DMS79 (cell line): ENCODE measurements around the gene ARHGAP42.

ENCODE experiments used
- DNase-seq: peaks from one replicate; lab custom pipeline; 2025; lab: John Stamatoyannopoulos, UW

ARHGAP42 gene

DNA sequence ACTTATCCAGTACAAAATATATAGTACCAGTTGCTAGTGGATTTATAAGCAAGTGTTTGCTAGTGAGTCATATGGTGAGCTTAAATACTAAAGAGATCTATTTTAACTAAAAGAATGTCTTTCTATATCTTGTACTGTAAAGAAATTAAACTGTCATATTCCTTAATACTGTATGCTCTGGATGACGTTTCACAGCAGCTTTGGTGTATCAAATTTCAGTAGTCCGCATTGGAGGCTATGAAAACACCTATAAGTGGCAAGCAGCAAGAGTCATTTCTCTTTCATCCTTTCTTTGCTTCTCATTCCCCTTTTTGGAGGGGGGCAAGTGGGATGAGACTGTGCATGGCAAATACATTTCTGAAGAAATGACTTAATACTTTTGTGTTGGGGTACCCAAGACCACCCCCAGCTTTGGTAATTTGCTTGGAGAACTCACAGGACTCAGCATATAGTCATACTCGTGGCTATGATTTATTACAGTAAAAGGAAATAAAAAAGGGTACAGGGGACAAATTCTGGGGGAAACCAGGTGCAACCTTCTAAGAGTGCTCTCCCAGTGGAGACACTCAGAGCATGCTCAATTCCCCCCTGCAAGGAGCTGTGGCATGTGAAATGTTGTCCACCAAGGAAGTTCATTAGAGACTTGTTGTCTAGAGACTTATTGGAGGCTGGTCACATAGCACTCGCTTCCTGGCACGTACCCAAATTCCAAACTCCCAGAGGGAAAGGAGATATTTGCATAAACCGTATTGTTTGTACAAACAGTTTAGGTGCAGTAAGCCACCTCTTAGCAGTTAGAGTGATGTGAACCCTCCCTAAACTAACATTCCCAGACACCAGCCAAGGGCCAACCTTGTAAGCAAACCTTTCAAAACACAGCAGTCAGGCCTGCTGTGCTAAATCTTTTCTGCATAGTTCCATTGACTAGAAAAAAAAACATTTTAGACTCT is 231.7 kb downstream of the ARHGAP42 start:
- no peak for DNase-seq

DNA sequence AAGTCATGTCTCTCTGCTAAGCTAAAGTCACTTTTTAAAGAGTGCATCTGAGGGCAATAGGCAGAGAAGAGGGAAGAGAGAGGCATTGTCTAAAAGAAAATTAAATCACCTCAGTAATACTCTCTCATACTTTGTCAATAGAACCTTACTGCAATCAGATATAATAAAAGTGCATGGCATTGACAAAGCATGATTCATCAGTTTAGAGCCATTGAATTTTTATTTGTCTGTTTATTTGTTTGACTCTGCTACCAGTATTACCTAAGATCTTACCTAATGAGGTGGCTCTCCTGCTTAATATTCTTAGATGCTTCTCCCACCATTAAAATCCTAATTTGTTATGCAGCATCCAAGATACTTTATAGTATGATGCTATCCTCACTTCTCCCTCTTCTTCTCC is 233.5 kb downstream of the ARHGAP42 start:
- no peak for DNase-seq

DNA sequence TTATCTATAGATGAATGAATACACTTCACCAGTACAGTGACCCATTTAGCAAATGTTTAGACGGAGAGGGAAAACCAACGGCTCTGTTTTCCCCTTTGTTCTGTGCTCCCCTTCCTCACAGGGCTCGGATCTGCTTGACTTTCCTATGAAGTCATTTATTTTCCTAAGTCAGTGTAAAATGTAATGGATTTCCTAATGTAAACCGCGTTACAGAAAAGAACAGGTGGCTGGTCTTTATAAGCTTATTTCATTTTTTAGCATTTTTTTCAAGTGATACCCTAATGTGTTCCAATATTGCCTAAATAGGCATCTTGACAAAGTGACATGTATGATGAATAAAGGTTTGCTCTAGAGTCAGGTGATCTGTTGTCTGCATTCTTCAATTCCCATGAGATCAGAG is 235.0 kb downstream of the ARHGAP42 start:
- no peak for DNase-seq

DNA sequence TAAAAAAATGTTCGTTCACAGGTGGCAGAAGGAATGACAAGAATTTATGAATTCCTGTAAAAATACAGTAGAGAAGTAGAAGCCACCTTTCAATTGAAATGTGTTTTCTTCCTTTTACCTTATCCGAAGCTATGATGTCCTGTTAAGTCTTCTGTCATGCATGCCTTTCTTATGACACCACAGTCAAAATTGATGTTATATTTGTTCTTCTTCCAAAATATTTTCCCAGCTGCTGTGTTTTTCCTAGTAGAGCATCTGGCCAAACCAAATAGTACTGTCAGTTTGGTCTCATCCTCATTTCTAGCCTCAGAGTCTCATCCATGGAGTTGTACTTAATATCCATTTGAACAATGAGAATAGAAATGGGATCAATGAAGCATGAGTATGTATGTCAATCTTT is 236.5 kb downstream of the ARHGAP42 start:
- no peak for DNase-seq

DNA sequence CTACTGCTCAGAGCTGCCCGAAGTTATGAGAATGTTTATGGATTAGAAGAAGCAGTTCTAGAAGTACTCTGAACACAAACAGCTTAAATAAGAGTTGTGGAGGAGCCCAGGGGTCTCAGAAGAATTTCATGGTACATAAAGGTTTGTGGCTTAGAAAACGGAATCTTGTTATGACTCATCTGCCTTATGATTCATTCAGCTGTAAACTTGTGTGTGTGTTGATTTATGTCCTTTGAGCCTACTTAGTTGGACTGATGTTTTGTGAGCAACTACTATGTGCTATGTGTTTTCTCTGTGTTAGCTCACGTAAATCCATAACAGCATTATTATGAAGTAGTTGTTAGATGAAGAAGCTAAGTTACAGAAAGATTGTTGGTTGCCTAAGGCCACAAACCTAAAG is 238.8 kb downstream of the ARHGAP42 start:
- no peak for DNase-seq

DNA sequence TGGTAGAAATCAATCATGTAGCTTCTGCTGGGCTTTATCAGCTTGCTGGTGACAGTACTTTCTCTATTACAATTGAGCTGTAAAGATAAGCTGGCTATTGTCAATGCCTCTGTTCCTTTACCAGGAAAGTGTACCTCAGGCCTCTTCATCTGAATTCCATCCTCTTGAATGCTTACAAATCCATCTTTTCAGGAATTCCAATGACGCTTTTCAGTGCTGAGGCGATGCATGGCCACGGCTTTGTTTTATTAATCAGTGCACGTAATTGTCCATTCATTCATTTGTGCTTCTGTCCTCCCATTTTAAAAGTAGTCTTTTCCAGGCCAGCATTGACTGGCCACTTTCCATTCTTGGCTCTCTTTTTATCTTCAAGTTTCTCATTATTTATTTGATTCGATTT is 240.5 kb downstream of the ARHGAP42 start:
- no peak for DNase-seq

DNA sequence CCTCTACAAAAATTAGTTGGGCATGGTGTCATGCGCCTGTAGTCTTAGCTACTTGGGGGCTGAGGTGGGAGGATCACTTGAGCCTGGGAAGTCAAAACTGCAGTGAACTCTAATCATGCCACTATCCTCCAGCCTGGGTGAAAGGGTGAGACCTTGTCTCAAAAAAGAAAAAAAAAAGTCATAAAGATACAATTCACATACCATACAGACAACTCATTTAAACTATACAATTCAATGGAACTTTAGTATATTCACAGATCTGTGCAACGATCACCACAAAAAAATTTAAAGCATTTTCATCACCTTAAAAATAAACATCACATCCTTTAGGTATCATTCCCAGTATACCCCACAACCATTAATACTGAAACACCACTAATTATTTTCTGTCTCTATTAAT is 241.3 kb downstream of the ARHGAP42 start:
- no peak for DNase-seq

DNA sequence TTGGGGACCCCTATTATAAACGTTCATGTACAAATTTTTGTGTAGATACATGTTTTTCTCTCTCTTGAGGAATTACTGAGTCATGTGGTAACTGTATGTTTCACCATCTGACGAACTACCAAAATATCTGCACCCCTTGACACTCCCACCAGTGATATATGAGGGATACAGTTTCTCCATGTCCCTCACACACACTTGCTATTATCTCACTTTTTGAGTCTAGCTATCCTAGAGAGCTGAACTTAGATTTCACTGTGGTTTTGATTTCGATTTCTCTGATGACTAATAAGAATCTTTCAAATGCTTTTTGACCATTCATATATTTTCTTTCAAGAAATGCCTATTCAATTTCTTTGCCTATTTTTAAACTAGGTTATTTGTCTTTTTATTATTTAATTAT is 242.3 kb downstream of the ARHGAP42 start:
- no peak for DNase-seq

DNA sequence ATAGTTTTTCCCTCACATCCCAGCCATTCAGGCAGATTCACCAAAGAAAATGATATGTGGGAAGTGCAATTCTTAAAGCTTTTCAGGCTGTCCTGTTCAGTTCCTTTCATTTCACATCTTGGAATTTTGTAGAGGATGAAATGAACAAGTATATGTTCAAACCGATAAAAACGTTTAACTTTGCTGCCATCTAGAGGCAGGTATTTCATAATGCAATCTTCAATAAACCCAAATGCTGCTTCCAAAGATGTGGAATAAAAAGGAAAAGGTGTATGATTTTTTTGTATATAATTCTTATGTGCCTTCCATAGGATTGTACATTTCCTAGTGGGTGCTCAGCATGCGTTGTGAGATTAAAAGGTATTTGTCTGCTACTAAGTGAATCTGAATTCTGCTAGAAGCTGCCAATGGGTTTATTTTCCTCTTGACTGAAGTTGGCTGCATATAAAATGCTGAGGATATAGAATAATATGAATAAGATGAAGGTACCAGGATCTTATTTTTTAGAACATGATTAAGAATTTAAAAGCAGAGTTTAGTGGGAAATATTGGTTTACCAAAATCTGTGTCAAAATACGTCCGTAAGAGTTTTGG is 243.2 kb downstream of the ARHGAP42 start:
- no peak for DNase-seq

DNA sequence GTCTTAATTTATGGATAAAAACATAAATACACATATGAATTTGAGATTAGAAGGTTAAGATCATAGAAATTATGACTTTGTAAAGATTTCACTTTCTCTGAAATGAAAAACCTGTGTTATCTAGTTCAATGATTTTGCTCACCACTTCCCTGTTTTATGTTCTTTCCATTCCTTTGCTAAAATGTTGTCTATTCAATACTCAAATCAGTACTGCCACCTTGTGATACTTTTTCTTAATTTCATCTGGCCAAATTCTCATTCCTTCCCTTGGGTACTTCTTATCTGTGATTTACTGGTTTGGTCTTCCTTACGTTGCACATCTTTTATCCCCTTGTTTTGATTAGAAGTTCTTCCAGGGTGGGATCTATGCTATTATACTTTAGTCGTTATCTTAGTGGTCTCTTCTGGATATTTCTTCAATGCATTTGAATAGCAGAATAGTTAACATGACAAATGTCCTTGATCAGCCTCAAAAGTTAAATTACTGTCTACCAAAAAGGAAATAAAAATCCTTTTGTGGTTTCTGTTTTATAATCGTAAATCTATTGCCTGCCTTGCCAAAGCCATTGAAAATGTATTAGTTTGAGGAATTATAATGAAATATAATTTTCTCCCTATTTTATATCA is 245.5 kb downstream of the ARHGAP42 start:
- DNase-seq, result no peak

DNA sequence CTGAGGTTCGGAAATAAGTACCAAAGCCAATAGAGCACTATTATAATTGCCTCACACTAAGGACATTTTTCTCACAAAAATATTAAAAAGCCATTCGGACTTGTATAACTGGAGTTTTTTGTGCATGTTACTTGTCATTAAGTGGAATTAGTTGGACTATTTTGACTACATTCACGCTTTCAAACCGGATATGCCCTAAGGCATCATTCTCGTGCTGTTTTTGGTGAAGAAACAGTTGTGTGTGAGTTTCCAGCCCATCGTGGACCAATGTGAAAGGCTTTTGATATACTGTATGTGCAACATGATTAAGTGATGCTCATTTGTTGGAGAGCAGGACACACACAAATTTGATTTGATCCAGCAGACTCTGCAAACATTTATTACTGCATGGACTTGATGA is 249.7 kb downstream of the ARHGAP42 start:
- no peak for DNase-seq

DNA sequence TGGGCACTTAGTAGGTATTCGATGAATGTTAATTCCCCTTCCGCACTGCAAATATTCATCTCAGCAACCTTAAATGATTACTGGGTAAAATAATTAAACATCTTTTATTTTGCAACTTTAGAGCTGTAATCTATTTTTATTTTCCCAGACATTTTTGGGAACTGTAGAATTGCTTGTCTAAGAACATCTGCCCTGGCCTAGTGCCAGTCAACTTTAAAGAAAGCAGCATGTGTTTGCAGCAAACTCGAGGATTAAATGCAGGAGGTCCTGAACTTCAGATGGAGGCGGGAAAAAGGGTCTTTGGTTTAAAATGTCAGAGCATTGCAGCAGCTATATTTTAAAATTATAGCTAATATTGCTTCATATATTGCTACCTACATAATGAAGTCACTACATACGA is 252.5 kb downstream of the ARHGAP42 start:
- DNase-seq, result no peak

DNA sequence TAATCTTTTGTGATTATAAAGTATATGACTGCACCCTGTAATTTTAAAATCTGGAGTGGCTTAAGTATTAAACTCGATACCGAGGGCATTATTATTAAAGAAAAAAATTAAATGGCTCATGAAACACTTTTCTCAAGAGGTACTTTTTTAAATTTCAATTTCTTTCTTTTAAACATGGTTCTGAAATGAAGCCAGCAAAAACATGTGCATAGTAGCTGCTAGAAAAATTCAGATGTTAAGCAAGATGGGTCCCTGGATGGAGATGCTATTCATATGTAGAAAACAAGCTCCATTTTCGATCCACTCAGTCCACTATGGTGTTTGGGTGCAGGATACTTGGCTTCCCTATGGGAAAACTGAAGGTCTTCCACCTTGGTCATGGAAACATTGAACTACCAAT is 253.0 kb downstream of the ARHGAP42 start:
- no peak for DNase-seq

DNA sequence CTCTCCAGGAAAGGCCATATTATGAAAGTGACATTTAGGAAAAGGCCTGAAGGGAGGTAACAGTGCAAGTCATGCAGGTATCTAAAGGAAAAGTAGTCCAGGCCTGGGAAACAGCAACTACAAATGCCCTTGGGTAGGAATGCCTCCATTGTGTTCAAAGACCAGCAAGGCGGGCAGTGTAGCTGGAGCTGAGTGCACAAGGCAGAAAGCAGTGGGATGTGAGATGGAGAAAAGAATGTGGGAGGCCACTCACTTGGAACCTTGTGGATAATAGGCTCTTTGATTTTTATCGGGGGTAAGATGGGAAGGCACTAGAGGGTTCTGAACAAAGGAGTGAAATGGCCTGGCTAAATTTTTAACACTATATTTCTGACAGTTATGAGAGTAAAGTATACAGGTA is 253.9 kb downstream of the ARHGAP42 start:
- DNase-seq, result no peak

DNA sequence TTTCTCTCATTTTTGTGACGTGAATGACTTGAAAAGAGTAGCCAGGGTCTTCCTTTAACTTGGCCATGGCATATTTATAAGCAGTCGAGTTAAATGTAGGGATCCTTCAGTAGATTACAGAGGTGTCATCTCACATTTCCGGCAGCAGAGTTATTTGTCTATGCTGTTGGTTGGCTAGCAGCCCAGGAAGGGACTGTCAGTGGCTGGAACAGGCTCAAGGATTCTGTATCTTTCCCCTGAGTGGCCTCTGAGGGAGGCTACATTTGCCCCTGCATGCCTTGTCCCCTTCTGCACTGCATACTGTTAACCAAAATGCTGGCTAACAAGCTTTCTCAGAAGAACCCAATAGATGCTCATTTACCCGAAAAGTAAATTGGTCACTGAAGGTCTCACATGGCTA is 254.9 kb downstream of the ARHGAP42 start:
- no peak for DNase-seq

DNA sequence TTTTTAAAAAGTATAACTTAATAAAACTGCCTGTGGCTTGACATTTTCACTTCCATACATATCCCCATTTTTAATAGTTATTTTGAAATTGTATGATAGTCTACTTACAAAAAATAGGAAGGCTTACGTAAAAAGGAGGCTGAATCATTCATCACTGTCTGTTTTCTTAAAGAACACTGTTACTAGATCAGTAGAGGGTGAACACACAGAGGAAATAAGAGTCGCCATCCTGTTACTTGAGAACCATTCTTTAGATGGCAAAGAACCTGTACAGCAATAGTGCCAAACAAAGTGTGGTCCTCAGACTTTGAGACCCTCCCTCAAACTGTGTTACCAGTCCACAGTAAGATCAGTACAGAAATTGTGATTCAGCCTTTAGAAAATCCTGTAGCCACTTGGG is 261.8 kb downstream of the ARHGAP42 start:
- no peak for DNase-seq

DNA sequence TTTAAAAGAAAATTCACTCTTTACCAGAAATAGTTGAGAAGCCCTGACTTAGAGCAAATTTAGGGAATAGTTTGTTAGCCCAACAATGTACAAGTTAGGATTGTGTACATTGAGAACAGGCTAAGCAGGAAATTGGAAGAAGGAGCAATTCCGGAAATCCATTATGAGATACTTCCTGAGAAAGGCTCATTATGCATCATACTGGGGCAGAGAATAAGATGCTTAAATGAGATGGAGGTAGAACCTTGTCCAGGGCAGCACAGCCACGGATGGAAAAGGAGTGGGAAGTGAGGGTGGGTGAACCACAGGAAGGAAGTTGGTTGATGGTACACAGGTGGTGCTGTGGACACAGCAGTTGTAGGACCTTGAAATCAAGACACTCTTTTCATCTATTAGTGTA is 262.4 kb downstream of the ARHGAP42 start:
- no peak for DNase-seq

DNA sequence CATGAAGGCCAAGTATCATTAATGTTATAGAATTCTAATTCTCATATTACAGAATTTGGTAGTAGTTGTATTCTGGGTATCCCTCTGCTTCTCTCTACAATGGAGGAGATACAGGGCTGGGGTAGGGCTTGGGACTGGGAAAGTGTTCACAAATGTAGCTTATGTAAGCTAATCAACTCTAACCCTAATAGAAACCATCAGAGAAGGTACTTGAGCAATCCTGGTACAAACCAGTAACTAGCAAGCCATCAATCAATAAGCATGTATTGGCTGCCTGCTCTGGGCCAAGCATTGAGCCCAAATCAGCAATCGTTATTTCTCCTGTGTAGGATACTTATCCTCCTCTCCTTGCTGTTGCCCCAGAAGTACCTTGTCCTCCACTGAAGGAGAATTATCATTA is 268.2 kb downstream of the ARHGAP42 start:
- no peak for DNase-seq

DNA sequence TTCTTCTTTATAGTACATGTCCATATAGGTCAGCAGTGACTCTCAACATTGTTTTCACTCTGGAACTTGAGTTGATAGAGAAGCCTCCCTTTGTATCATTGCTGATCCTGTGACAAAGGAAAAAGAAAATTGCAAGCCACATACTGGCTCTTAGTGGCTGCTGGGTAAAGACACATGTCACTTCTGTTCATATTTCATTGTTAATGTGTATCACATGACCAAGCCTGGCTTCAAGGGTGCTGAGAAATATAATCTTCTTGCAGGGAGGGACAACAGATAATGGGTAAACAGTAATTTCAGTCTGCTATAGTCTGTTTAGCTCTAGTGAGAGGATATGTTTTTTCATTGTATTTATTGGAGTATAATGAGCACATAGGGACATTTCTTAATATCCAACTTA is 269.3 kb downstream of the ARHGAP42 start:
- no peak for DNase-seq

DNA sequence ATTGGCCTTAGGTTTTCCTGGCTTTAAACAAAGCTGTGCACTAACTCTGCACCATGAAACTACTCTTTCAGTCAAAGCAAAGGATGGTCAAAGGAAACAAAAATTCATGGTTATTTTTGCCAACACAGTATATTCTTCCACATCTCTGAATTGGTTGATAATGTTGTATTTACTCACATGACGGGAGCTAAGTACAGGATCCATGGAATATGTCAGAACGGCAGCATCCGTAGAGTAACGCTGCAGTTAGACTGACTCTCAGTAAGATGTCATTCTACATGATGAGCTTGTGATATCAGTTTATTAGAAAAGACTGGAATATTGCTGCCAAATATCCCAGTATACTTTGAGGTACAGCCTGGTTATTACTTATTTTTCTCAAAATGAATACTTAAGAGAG is 270.4 kb downstream of the ARHGAP42 start:
- DNase-seq, result no peak

DNA sequence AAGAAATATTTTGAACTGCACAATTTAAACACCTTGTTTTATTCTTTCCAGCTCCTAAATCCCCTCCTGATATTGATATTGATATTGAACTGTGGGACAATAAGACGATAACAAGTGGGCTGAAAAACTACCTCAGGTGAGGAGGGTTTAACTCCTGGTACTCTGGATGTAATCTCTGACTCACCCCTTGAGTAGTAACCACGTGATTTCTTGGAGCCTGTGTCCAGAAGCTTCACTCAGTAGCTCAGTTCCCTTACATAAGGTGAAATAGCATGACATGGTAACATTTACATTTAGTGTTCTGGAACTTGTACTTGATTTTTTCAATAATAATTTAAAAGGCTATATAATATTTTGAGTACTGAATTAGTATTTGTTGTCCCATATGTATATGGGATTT is 274.5 kb downstream of the ARHGAP42 start:
- no peak for DNase-seq

DNA sequence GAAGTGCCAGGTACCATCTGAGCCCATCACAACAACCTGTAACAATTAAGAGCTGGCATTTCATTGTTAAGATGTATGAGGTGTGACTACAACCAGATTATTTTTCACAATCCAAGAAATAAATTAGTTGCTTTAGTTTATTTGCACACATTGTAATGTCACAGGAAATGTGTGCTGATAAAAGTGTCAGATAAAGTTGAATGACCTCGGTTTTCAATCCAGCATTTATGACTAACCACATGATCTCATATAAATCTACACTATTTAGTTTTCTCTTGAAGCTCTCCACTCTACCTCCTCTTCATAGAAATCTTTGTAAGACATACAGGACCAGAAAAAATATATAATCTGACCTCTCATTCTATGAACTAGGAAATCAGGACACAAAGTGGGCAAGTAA is 276.3 kb downstream of the ARHGAP42 start:
- DNase-seq, result no peak

DNA sequence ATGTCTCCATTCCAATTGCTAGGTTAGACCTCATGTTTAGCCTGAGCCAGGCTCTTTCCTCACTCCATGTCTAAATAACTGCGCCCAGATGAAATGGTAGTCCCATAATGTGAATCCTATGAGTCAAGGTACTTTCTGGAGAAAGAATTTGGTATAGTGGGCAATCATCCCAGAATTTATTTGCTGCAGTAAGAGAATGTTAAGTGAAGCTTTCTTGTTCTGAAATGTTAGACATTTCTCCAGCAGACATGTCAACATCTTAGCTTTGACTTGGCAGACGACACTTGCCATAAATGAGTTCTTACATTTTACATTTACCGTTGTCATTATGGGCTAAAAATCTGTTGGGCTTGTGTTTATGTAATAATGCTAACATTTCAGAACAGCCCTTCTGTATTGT is 277.3 kb downstream of the ARHGAP42 start:
- no peak for DNase-seq
